ENCODE results near the gene ARNT2. TPM values are rescaled to one million over a fixed set of nuclear protein-coding genes. Genes with fewer than 3 reads are reported as not detected.

The ARNT2 gene
- total RNA-seq, 4 donors from 2014 or later = 5.1 to 8.8 (median 6.8) TPM

DNA sequence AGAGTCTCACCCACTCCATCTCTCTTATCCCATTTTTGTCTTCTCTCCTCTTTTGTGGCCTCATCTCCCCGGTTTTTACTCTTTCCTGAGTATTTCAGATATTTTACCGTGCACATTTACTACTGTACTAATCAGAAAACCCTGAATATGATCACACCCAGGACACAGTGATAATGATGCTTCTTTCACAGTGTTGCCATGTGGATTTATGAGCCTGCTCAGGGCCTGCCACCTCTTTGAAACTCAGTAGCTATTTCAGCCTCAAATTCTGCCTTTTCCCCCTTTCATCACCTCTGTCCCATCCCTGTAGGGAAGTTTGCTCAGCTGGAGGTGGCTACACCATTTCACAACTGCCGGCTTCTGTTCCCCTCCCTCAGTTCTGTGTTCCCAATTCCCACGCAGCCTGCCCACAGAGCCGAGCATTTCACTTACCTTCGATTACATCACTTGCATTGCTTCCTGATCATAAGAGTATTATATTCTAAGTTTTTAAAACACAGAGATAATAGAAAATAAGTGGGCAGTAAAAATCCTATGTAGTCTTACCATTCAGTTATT lies 33.2 kb downstream of the ARNT2 start:
- Histone ChIP-seq H3K9me3 (no peaks in the 10 kb centered on the region), H3K27me3 (no peaks in the 10 kb centered on the region), H3K36me3 (no peaks in the 10 kb centered on the region), H3K4me3 (no peak overlapping the region), H3K27ac (no peak overlapping the region), H3K4me1 (peaks cover 0 to 4% (median 0%) of the 10 kb centered on the region in 4 donors)
- WGBS, 2 donors = 63 to 65% methylated on average over 6 of the region's 6 CpGs
- TF ChIP-seq, protein P1, sequence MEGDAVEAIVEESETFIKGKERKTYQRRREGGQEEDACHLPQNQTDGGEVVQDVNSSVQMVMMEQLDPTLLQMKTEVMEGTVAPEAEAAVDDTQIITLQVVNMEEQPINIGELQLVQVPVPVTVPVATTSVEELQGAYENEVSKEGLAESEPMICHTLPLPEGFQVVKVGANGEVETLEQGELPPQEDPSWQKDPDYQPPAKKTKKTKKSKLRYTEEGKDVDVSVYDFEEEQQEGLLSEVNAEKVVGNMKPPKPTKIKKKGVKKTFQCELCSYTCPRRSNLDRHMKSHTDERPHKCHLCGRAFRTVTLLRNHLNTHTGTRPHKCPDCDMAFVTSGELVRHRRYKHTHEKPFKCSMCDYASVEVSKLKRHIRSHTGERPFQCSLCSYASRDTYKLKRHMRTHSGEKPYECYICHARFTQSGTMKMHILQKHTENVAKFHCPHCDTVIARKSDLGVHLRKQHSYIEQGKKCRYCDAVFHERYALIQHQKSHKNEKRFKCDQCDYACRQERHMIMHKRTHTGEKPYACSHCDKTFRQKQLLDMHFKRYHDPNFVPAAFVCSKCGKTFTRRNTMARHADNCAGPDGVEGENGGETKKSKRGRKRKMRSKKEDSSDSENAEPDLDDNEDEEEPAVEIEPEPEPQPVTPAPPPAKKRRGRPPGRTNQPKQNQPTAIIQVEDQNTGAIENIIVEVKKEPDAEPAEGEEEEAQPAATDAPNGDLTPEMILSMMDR (IDR thresholded peaks at IDR 0.05) = no peak
- no peak for TF ChIP-seq EP300 (IDR thresholded peaks at IDR 0.05)
- no peak for DNase-seq (ENCODE audit: low spot score in 2 of 2)

DNA sequence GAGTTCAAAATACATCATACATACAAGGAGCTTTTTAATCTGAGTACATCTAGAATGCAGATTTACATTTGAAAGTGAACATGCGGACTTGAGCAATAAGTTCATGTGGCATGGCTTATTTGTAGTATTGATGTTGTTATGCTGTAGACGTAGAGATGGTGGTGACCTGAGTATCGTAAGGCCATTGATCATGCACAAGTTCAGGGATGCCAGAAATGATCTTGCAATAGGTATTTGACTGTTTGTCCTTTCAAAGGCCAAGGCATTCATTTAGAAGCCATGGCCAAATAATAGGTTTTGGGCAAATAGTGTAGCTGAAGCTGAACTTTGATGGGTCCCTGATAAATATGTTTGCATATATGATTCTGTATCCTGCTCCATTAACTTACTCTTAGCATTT lies 35.0 kb downstream of the ARNT2 start:
- Histone ChIP-seq H3K27ac (no peak overlapping the region), H3K9me3 (no peaks in the 10 kb centered on the region), H3K36me3 (no peaks in the 10 kb centered on the region), H3K27me3 (no peaks in the 10 kb centered on the region), H3K4me3 (no peak overlapping the region), H3K4me1 (peaks cover 0 to 4% (median 0%) of the 10 kb centered on the region in 4 donors)
- 93 to 100% methylated on average over 3 of the region's 3 CpGs for WGBS, 2 donors
- no peak for TF ChIP-seq EP300 (IDR thresholded peaks at IDR 0.05)
- TF ChIP-seq, protein P1 (IDR thresholded peaks at IDR 0.05) = no peak
- TF ChIP-seq POLR2A (IDR thresholded peaks at IDR 0.05) = no peak
- DNase-seq (ENCODE audit: low spot score in 2 of 2) = no peak

DNA sequence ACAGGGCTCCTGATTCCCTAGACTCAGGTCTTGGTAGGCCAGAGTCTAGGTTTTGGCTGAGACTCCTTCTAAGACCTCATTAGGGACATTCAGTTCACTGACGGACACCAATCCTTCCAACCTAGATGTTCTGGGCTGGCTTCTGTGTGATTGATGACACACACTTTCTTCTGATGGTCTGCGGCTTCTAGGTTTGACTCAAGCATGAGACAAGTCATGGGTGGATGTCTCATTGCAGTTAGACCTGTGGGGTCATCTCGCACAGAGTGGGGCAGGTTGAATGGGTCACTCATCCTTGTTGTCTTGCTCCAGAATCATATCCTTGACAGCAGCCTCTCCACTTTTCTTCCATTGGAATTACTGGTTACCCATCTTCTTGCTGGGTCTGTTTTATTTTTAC lies 35.8 kb downstream of the ARNT2 start:
- H3K27ac ChIP-seq = no peak overlapping the region
- no peak overlapping the region for H3K4me3 ChIP-seq
- WGBS, 2 donors = 96 to 97% methylated on average over 3 of the region's 3 CpGs
- no peaks in the 10 kb centered on the region for H3K36me3 ChIP-seq
- no peak for TF ChIP-seq EP300 (IDR thresholded peaks at IDR 0.05)
- TF ChIP-seq, protein P1 (IDR thresholded peaks at IDR 0.05) = no peak
- TF ChIP-seq POLR2A (IDR thresholded peaks at IDR 0.05) = no peak
- H3K4me1 ChIP-seq = peaks cover 0 to 4% (median 0%) of the 10 kb centered on the region in 4 donors
- no peak for DNase-seq (ENCODE audit: low spot score in 2 of 2)
- H3K27me3 ChIP-seq = no peaks in the 10 kb centered on the region
- no peaks in the 10 kb centered on the region for H3K9me3 ChIP-seq

DNA sequence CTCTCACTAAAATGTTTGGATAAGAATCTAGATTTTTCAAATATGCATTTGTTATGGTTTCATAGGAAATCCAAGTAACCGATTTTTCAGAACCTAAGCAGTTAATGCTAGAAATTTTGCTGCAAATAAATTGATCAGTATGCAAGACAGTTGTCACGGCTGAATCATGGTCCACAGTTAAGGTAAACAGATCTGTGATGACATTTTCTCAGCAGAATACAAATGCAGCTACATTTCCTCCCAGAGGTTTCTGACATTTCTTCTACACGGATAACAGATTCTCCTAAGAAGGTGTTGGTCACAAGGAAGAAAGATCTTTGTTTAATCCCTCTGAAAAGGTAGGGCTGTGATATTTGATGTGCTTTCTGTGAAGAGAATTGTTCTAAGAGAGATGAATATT lies 36.9 kb downstream of the ARNT2 start:
- no peaks in the 10 kb centered on the region for H3K36me3 ChIP-seq
- no peaks in the 10 kb centered on the region for H3K27me3 ChIP-seq
- no peak for DNase-seq (ENCODE audit: low spot score in 2 of 2)
- WGBS, 2 donors = 59 to 75% methylated on average over 3 of the region's 3 CpGs
- H3K4me1 ChIP-seq = no peaks in the 10 kb centered on the region
- H3K27ac ChIP-seq = no peak overlapping the region
- TF ChIP-seq, protein P1 (IDR thresholded peaks at IDR 0.05) = no peak
- TF ChIP-seq EP300 (IDR thresholded peaks at IDR 0.05) (no peak), POLR2A (IDR thresholded peaks at IDR 0.05) (no peak)
- no peaks in the 10 kb centered on the region for H3K9me3 ChIP-seq
- no peak overlapping the region for H3K4me3 ChIP-seq

DNA sequence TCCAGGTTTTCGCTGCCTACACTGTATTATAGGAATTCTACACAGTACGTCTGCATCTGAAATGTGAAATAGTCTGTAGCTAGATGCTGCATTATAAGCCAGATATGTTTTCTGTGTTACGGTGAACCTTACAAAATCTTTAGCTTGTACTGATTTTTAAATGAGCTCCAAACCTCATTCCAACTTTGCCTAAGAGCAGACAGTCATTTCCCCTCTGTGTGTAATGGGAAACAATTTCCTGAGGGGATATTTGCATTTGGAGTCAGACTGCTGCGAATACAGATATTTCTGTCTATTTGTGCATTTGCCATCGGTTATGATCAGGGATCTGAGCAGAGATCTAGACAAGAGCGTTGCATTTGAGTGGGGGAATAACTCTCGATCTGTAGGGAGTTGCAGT lies 37.5 kb downstream of the ARNT2 start:
- 63 to 64% methylated on average over 7 of the region's 7 CpGs for WGBS, 2 donors
- Histone ChIP-seq H3K27me3 (no peaks in the 10 kb centered on the region), H3K27ac (no peak overlapping the region), H3K4me3 (no peak overlapping the region), H3K9me3 (no peaks in the 10 kb centered on the region), H3K36me3 (no peaks in the 10 kb centered on the region), H3K4me1 (no peaks in the 10 kb centered on the region)
- TF ChIP-seq, protein P1 (IDR thresholded peaks at IDR 0.05) = no peak
- no peak for TF ChIP-seq POLR2A (IDR thresholded peaks at IDR 0.05)
- TF ChIP-seq EP300 (IDR thresholded peaks at IDR 0.05) = no peak
- DNase-seq (ENCODE audit: low spot score in 2 of 2) = no peak
